GM23248 (cell line): ENCODE results near the gene TMEM128.
"Not testable (repeated sequence)": the region's sequence is repeated elsewhere in the genome, so short reads cannot be mapped to it uniquely, and the experiment has no call there.

Experiments
- EZH2 ChIP-seq: fragments of 200-600 bp; sonication (generic); IDR thresholded peaks from 2 replicates; pipeline ENCODE4 v1.6.1; 2018; ENCODE audit warnings: antibody characterized with exemption, mild to moderate bottlenecking; ENCODE audit not compliant: insufficient read depth, poor library complexity, severe bottlenecking
- EZH2phosphoT487 ChIP-seq: fragments of 200-600 bp; sonication (generic); IDR thresholded peaks from 2 replicates; pipeline ENCODE4 v1.6.1; 2018; ENCODE audit warnings: antibody characterized with exemption, moderate library complexity, mild to moderate bottlenecking, low read depth; ENCODE audit not compliant: insufficient read depth

- not testable (repeated sequence) for TF ChIP-seq EZH2phosphoT487, EZH2
These were observed 8.5 kb downstream of the TMEM128 start for GRCh38 chr4:4239551-4239950.
